Body of pancreas (tissue), 4 donors: ENCODE measurements around the gene ASB15. TPM values are rescaled to one million over a fixed set of nuclear protein-coding genes. Genes with fewer than 3 reads are reported as not detected.

Source experiments
- ATAC-seq: fragments of 150-250 bp; one replicate; pipeline ENCODE4 v1.9.1; 2016
- DNase-seq, 4 donors: peaks; one replicate each; pipeline ENCODE4 v3.0.0-alpha.2; 2019
- H3K27ac ChIP-seq, 4 donors: fragments of 200-600 bp; sonication (generic); 1 replicate in 3 of 4; 2 replicates in 1 of 4; pipeline versions ENCODE4 v1.5.1 to v1.6.1; 2016 to 2019; ENCODE audit warnings: mild to moderate bottlenecking in 1 of 4, mixed read lengths in 1 of 4, moderate library complexity in 1 of 4
- H3K27me3 ChIP-seq, 2 donors: fragments of 200-600 bp; sonication (generic); one replicate each; pipeline ENCODE4 v1.6.0; 2016; ENCODE audit warnings: mild to moderate bottlenecking in 1 of 2
- H3K36me3 ChIP-seq, 2 donors: fragments of 200-600 bp; sonication (generic); replicated peaks in 1 of 2; 2 replicates each; pipeline ENCODE4 v1.5.1; 2016; ENCODE audit warnings: low read depth in 2 of 2; ENCODE audit not compliant: insufficient read depth in 1 of 2
- H3K4me1 ChIP-seq: fragments of 200-600 bp; sonication (generic); one replicate; pipeline ENCODE4 v1.6.0; 2016
- H3K4me3 ChIP-seq, 2 donors: fragments of 200-600 bp; sonication (generic); 1 replicate in 1 of 2; 2 replicates in 1 of 2; pipeline ENCODE4 v1.5.1; 2016 to 2019
- H3K9me3 ChIP-seq, 3 donors: fragments of 200-600 bp; sonication (generic); 1 replicate in 2 of 3; 2 replicates in 1 of 3; pipeline ENCODE4 v1.5.1; 2016
- CTCF ChIP-seq, 7 experiments: fragments of 450-650 bp in 4 of 7; fragments of 200-600 bp in 3 of 7; sonication (generic) in 3 of 7; IDR thresholded peaks; one replicate each; pipeline ENCODE4 v1.5.1; 2016 to 2019; ENCODE audit warnings: antibody characterized with exemption in 7 of 7
- POLR2A ChIP-seq, 3 donors: fragments of 450-650 bp; IDR thresholded peaks; one replicate each; pipeline ENCODE4 v1.6.1; 2016; ENCODE audit warnings: antibody characterized with exemption in 3 of 3, mild to moderate bottlenecking in 2 of 3
- whole genome bisulfite sequencing, 2 donors: methylation state at CpG; one replicate each; pipeline ENCODE4 v1.1.5; 2017; 5-methylcytosine and 5-hydroxymethylcytosine counted together
- intact Hi-C: fragments of 100-400 bp; cut with DNase I; formaldehyde crosslinking; loops from one replicate; pipeline ENCODE4 v1.15.1; 2023
- total RNA-seq, 2 donors: library from RNA; depleted of rRNA; stranded (reverse); fragments of >200 nt; gene quantifications; one replicate each; pipeline ENCODE4 v1.1.0, GENCODE V29; 2016

The ASB15 gene
- total RNA-seq, 2 donors from 2014 or later = not detected

DNA sequence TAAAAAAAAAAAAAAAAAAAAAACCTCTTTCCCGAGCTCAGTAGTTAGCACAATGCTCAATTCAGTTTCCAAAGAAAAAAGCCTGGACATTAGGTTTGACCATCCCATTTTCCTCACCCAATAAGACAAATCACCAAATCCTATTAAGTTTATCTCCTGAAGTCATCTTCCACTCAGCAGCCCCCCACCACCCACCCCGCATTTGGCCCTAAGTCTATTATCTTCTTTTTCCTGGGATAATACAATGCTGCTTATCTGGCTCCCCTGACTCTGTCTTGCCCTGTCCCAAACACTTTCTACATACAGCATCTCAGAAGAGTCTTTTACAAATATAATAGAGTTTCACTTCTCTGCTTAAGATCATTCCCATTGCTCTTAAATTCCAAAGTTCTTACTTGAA lies 36.3 kb downstream of the ASB15 start:
- intact Hi-C loops = no loop called here
- Histone ChIP-seq H3K4me1 (no peaks in the 10 kb centered on the region), H3K27ac (no peak overlapping the region), H3K36me3 (no peaks in the 10 kb centered on the region), H3K27me3 (no peaks in the 10 kb centered on the region), H3K9me3 (no peaks in the 10 kb centered on the region), H3K4me3 (no peak overlapping the region)
- 96 to 97% methylated on average over 2 of the region's 2 CpGs for WGBS, 2 donors
- ATAC-seq (no peak), DNase-seq (no peak)
- no peak for TF ChIP-seq CTCF (IDR thresholded peaks at IDR 0.05)
- TF ChIP-seq POLR2A (IDR thresholded peaks at IDR 0.05) = no peak

- H3K36me3 ChIP-seq = no peaks in the 10 kb centered on the region
- H3K27me3 ChIP-seq = no peaks in the 10 kb centered on the region
- peaks cover 15% of the 10 kb centered on the region for H3K4me1 ChIP-seq
- ATAC-seq (no peak), DNase-seq (no peak)
- TF ChIP-seq POLR2A (IDR thresholded peaks at IDR 0.05) (no peak), CTCF (IDR thresholded peaks at IDR 0.05) (no peak)
- H3K9me3 ChIP-seq = no peaks in the 10 kb centered on the region
- H3K4me3 ChIP-seq = no peak overlapping the region
- H3K27ac ChIP-seq = no peak overlapping the region
- 88 to 94% methylated on average over 2 of the region's 2 CpGs for WGBS, 2 donors
- intact Hi-C loops = no loop called here
These were observed 38.0 kb downstream of the ASB15 start for GRCh38 chr7:123639631-123640030.

GRCh38 chr7:123640583-123640982 lies 39.0 kb downstream of the ASB15 start:
- H3K27me3 ChIP-seq = no peaks in the 10 kb centered on the region
- no peak for ATAC-seq

GRCh38 chr7:123641901-123642300 lies 40.3 kb downstream of the ASB15 start:
- intact Hi-C loops = no loop called here
- ATAC-seq (no peak), DNase-seq (no peak)
- H3K27ac ChIP-seq = no peak overlapping the region
- peaks cover 21% of the 10 kb centered on the region for H3K4me1 ChIP-seq
- H3K36me3 ChIP-seq = no peaks in the 10 kb centered on the region
- H3K9me3 ChIP-seq = no peaks in the 10 kb centered on the region
- no peaks in the 10 kb centered on the region for H3K27me3 ChIP-seq
- TF ChIP-seq CTCF (IDR thresholded peaks at IDR 0.05) = no peak
- TF ChIP-seq POLR2A (IDR thresholded peaks at IDR 0.05) = no peak
- WGBS, 2 donors = 90 to 92% methylated on average over 5 of the region's 5 CpGs
- no peak overlapping the region for H3K4me3 ChIP-seq

More at GRCh38 chr7:123640583-123640982, 39.0 kb downstream of the ASB15 start:
- Histone ChIP-seq H3K36me3 (no peaks in the 10 kb centered on the region), H3K4me3 (no peak overlapping the region), H3K9me3 (no peaks in the 10 kb centered on the region), H3K27ac (no peak overlapping the region), H3K4me1 (peaks cover 16% of the 10 kb centered on the region)
- intact Hi-C loops = no loop called here
- TF ChIP-seq CTCF (IDR thresholded peaks at IDR 0.05) = no peak
- DNase-seq = no peak
